Ectodermal cell (in vitro differentiated cells): ENCODE data around the gene IGSF22.

Experiments
- H3K27ac ChIP-seq: 2 replicates; pipeline ENCODE4 v1.7.0; 2013; ENCODE audit warnings: mild to moderate bottlenecking, low read depth, low read length; ENCODE audit not compliant: insufficient read depth, poor library complexity, severe bottlenecking
- H3K27me3 ChIP-seq: 2 replicates; pipeline ENCODE4 v1.7.0; 2013; ENCODE audit warnings: mild to moderate bottlenecking, low read length; ENCODE audit not compliant: insufficient read depth, control insufficient read depth, poor library complexity, severe bottlenecking
- H3K36me3 ChIP-seq: one replicate; pipeline ENCODE4 v1.7.0; 2013; ENCODE audit warnings: low read length; ENCODE audit not compliant: control insufficient read depth, insufficient read depth
- H3K4me1 ChIP-seq: one replicate; pipeline ENCODE4 v1.7.0; 2013; ENCODE audit warnings: low read length; ENCODE audit not compliant: control insufficient read depth, insufficient read depth
- H3K4me3 ChIP-seq: 2 replicates; pipeline ENCODE4 v1.7.0; 2013; ENCODE audit warnings: low read depth, low read length, control low read depth; ENCODE audit not compliant: insufficient read depth
- H3K9me3 ChIP-seq: 2 replicates; pipeline ENCODE4 v1.7.0; 2013; ENCODE audit warnings: mild to moderate bottlenecking, low read length, moderate library complexity; ENCODE audit not compliant: control insufficient read depth
- WGBS, 2 experiments: methylation state at CpG; one replicate each; pipeline ENCODE4 v1.1.7; 2013; ENCODE audit warnings: missing lambda C conversion rate in 2 of 2; 5-methylcytosine and 5-hydroxymethylcytosine counted together

Gene IGSF22

DNA sequence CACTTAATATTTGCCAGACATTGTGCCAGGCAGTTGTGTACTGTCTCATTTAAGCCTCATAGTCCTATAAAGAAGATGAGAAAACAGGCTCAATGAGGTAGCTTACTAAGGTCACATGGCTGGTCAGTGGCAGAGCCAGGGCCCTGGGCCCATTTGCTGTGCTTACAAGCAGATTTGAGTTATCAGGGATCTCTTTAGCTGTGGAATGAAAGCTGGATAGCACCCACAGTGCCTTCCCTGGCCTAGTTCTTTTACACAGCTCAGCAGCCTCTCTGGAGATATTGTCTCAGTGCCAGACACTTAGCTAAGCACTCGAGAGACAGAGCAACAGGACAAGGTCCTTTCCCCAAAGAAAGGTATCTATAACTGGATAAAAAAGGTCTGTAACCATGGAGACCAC, 21.3 kb downstream of the IGSF22 start:
- Histone ChIP-seq H3K36me3 (no peaks in the 10 kb centered on the region), H3K4me3 (no peak overlapping the region), H3K27me3 (peaks cover 30% of the 10 kb centered on the region), H3K27ac (no peak overlapping the region), H3K9me3 (no peaks in the 10 kb centered on the region), H3K4me1 (no peaks in the 10 kb centered on the region)
- WGBS, 2 experiments = 81 to 89% methylated on average over 1 of the region's 1 CpG

DNA sequence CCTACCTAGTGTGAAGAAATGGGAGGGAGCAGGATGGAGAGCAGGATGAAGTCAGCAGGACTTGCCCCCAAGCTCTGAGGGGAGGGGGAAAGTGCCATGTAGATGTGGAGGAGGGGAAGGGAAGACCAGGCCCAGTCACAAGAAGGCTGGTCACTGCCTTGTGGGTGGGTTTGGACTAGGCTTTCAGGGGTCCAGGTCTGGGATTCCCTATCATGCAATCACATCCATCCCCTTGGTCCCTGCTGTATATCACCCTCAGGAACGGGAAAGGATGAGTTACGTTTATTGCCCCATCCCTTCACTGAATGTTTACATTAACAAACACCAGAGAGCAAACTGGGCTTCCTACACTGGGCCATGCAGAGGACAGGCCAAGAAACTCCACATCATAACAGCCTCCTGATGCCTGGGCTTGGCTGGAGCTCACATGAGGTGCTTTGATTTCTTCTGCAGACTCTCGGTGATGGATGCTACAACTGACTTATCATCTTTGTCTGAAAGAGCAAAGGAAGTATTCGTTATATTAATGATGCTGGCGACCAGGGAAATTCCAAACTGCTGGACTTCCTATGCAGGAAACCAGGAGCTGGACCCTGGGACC, 21.8 kb downstream of the IGSF22 start:
- no peak overlapping the region for H3K27ac ChIP-seq
- H3K4me1 ChIP-seq = no peaks in the 10 kb centered on the region
- H3K4me3 ChIP-seq = no peak overlapping the region
- WGBS, 2 experiments = 91 to 92% methylated on average over 5 of the region's 5 CpGs
- H3K9me3 ChIP-seq = no peaks in the 10 kb centered on the region
- H3K36me3 ChIP-seq = no peaks in the 10 kb centered on the region
- peaks cover 33% of the 10 kb centered on the region for H3K27me3 ChIP-seq

DNA sequence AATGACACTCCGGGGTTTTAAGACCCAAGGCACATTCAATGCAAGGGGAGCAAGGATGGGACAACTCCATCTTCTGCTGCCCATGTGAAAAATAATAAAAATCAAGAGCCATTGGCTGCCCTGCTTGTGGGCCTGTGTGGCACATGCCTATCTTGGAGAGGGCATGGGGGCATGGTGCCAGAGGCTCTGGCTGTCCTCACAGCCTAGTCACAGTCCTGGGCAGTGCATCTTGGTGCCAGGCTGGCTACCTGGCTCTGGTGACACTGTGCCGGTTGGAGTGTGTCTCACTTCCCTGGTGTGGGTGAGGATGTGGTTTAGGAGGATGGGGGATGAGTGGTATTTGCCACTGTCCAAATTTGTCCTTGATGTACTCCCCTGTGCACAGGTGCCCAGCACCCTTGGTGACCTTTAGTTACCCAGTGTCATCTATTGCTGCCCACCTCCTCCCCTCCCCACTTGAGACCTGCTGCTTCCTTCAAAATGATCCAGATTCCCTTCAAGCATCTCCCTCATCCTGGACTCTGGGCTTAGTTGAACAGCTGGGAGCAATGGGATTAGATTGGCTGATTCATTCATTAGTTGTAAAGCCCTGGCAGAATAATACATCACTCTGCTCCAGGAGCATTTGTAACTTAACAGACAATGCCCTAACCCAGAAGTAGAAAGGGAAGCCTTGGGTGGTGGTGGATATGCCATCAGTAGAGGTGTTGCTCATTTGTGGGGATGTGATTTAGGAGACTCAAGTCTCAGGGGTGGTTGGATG, 22.8 kb downstream of the IGSF22 start:
- no peak overlapping the region for H3K4me3 ChIP-seq
- no peaks in the 10 kb centered on the region for H3K9me3 ChIP-seq
- H3K27me3 ChIP-seq = peaks cover 36% of the 10 kb centered on the region
- H3K4me1 ChIP-seq = no peaks in the 10 kb centered on the region
- WGBS, 2 experiments = 46 to 48% methylated on average over 2 of the region's 2 CpGs
- no peaks in the 10 kb centered on the region for H3K36me3 ChIP-seq
- no peak overlapping the region for H3K27ac ChIP-seq

DNA sequence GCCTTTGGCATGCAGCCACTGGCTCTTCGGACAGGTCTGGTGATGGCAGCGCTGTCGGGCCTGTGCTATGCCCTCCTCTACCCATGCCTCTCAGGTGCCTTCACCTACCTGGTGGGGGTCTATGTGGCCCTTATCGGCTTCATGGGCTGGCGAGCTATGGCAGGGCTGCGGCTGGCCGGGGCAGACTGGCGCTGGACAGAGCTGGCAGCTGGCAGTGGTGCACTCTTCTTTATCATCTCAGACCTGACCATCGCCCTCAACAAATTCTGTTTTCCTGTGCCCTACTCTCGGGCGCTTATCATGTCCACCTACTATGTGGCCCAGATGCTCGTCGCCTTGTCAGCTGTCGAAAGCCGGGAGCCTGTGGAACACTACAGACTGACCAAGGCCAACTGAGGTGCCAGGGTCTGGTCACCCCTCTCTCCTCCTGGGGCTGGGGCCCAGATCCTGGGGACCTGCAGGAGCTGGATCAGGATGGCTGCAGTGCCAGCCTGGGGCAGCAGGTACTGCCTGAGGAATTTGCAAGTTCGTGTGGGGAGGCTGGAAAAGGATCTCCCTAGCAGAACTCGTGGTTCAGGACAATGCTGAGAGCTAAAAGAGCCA, 24.3 kb downstream of the IGSF22 start:
- Histone ChIP-seq H3K36me3 (no peaks in the 10 kb centered on the region), H3K4me1 (no peaks in the 10 kb centered on the region), H3K27me3 (peaks cover 49% of the 10 kb centered on the region), H3K27ac (no peak overlapping the region), H3K9me3 (no peaks in the 10 kb centered on the region), H3K4me3 (no peak overlapping the region)
- WGBS, 2 experiments = 87 to 89% methylated on average over 17 of the region's 17 CpGs

DNA sequence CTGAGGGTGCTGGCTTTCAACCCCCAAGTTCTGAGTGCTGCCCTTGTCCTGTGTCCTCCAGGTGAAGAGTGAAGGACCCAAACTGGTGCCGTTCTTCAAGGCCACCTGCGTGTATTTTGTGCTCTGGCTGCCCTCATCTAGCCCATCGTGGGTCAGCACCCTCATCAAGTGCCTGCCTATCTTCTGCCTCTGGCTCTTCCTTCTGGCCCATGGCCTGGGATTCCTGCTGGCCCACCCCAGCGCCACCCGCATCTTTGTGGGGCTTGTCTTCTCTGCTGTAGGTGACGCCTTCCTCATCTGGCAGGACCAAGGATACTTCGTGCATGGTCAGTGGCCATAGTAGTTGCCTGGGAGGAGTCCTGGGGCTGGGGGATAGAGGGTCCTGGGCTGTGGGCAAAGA, 25.1 kb downstream of the IGSF22 start:
- WGBS, 2 experiments = 89 to 91% methylated on average over 7 of the region's 7 CpGs
- Histone ChIP-seq H3K4me3 (no peak overlapping the region), H3K27me3 (peaks cover 46% of the 10 kb centered on the region), H3K36me3 (no peaks in the 10 kb centered on the region), H3K4me1 (no peaks in the 10 kb centered on the region), H3K27ac (no peak overlapping the region), H3K9me3 (no peaks in the 10 kb centered on the region)

DNA sequence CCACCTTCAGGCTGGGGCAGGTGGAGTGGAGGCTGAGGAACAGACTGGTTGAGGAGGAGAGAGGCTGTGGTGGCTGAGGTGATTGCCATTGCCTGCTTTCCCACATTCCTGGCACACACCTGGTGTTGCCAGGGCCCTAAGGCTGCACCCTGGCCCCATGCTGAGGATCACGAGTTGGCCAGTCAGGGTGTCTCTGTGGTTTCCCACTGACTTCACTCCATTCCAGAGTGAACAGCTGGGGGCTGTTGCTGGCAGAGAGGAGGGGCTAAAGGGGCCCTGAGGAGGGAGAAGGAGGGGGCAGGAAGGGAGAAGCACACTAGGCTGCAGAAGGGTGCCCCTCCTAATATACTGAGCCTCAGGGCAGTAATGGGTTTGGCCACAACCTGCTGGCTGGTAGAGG, 25.6 kb downstream of the IGSF22 start:
- Histone ChIP-seq H3K27ac (no peak overlapping the region), H3K9me3 (no peaks in the 10 kb centered on the region), H3K27me3 (peaks cover 42% of the 10 kb centered on the region), H3K4me3 (no peak overlapping the region), H3K36me3 (no peaks in the 10 kb centered on the region), H3K4me1 (no peaks in the 10 kb centered on the region)
- WGBS, 2 experiments = 56 to 67% methylated on average over 1 of the region's 1 CpG

DNA sequence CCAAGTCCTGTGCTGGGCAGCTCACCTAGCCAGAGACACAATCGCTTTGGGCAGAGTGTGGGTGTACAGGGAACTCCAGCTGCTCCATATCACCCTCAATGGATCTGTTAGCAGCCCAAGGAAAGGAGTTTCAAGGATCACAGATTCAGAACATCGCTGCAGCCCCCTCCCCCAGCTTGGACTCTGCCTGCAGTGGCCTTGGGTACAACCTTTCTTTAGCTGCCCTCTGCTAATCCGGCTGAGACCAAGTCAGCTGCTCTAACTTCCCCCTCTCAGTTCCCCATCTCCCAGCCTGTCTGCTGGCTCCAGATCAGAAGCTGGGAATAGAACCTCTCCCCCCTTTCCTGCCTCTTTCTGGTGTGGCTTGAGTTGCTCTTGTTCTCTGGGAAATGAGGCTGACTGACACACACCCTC, 26.1 kb downstream of the IGSF22 start:
- H3K4me1 ChIP-seq = no peaks in the 10 kb centered on the region
- no peak overlapping the region for H3K4me3 ChIP-seq
- H3K36me3 ChIP-seq = no peaks in the 10 kb centered on the region
- peaks cover 43% of the 10 kb centered on the region for H3K27me3 ChIP-seq
- 72 to 77% methylated on average over 3 of the region's 3 CpGs for WGBS, 2 experiments
- no peaks in the 10 kb centered on the region for H3K9me3 ChIP-seq
- no peak overlapping the region for H3K27ac ChIP-seq

DNA sequence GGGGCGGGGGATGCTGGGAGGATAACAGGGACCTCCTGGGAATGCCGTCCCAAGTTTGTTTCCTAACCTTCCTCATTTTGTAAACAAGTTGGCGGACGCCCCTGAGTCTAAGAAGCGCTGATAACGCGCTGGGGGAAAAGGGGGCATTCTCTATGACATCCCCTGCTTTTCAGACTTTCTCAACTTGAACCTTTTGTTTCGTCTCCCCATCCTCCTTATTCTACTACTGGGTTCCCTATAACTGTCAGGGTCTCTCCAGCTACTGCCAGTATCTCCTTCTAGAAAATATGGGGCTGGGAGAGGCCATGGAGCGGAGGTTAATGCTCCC, 26.8 kb downstream of the IGSF22 start:
- Histone ChIP-seq H3K36me3 (no peaks in the 10 kb centered on the region), H3K4me3 (peak overlapping the region; percentile 66), H3K9me3 (no peaks in the 10 kb centered on the region), H3K27me3 (peaks cover 43% of the 10 kb centered on the region), H3K4me1 (no peaks in the 10 kb centered on the region), H3K27ac (no peak overlapping the region)
- WGBS, 2 experiments = 12 to 15% methylated on average over 9 of the region's 9 CpGs

DNA sequence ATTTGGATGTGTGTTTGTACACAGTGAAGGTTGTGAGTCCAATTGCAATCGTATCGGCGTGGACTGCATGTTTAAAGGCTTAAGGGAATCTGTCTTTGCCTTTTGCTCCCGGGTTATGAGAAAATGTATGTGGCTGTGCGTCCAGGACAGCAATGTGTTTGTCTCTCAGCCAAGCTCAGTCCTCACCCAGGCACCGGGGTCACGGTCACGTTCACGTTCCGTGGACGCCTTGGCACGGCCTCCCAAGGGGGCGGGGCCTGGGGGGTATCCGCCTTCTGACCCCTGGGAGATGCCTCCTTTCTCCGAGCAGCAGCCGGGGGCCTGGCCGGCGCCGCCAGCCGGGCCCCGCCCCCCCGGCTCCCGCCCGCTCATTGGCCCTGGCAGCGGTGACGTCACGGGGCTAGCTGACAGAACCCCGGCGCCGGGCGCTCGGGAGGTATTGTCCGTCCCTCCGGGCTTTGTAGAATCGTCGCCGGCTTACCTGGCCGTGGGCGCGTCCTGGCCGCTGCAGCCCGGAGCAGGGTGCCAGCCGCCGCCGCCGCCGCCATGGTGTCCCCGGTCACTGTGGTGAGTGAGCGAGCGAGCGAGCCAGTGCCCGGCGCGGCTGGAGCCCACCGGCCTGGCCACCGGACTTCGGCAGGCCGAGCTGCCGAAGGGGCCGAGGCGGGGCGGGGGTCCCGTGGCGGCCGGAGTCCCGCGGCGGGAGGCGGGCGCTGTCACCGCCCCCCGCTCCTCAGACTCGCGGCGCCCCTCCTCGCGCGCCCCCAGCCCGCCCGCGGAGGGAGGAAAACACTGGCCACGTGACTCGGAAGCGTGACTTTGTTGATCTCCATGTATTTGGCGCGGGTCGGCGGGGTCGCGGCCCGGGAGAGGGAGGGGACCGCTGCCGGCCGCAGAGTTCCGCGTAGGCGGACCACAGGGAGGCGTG, 27.4 kb downstream of the IGSF22 start, which contains the start of gene TMEM86A:
TSS of gene TMEM86A (plus strand) at position 439 of the 928 bp plus-strand sequence. CDS start at position 547, 108 bp downstream.
- 3% methylated on average over 98 of the region's 98 CpGs for WGBS, 2 experiments
- H3K27me3 ChIP-seq = peaks cover 43% of the 10 kb centered on the region
- H3K27ac ChIP-seq = no peak within 1 kb of the TSS
- H3K4me3 ChIP-seq = peak within 1 kb of the TSS; percentile 66
- no peaks in the 10 kb centered on the region for H3K9me3 ChIP-seq
- no peaks in the 10 kb centered on the region for H3K4me1 ChIP-seq
- H3K36me3 ChIP-seq = no peaks in the 10 kb centered on the region

DNA sequence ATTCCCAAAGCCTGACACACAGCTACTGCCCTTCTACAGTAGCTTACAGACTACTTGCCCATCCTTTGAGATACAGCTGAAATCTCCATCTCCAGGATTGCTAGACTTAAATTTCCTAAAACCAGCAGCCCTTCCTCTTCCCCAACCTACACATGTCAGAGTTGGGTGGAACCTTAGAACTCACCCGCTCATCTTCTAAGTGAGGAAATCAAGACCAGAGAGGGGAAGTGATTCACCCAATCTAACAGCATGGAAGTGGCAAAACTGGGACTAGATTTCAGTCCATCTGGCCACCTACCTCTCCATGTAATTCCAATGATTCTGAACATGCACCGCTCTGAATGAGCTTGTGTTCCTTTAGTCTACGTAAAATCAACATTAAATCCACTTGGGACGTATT, 28.4 kb downstream of the IGSF22 start:
- WGBS, 2 experiments = 94 to 98% methylated on average over 4 of the region's 4 CpGs
- no peak overlapping the region for H3K4me3 ChIP-seq
- no peaks in the 10 kb centered on the region for H3K9me3 ChIP-seq
- H3K27me3 ChIP-seq = peaks cover 43% of the 10 kb centered on the region
- H3K27ac ChIP-seq = no peak overlapping the region
- H3K4me1 ChIP-seq = no peaks in the 10 kb centered on the region
- no peaks in the 10 kb centered on the region for H3K36me3 ChIP-seq
